GM06990 (cell line): ENCODE measurements around the gene MAN2A2.

Experiments
- DNase-seq: peaks from one replicate; pipeline ENCODE4 v3.0.0-alpha.2; 2011; ENCODE audit not compliant: insufficient read length; ENCODE audit errors: extremely low read depth
- H3K27me3 ChIP-seq: replicated peaks from 2 replicates; pipeline ENCODE4 v1.6.0; 2011; ENCODE audit warnings: low read length; ENCODE audit not compliant: control insufficient read depth, insufficient read depth
- H3K36me3 ChIP-seq: 2 replicates; pipeline ENCODE4 v1.5.1; 2011; ENCODE audit warnings: low read length; ENCODE audit not compliant: control insufficient read depth, insufficient read depth
- H3K4me3 ChIP-seq: replicated peaks from 2 replicates; pipeline ENCODE4 v1.5.1; 2011; ENCODE audit warnings: low read depth, mild to moderate bottlenecking, control low read depth, low read length
- CTCF ChIP-seq: IDR thresholded peaks from 2 replicates; pipeline ENCODE4 v1.5.1; 2011; ENCODE audit warnings: low read length, control low read depth, mild to moderate bottlenecking, inconsistent platforms; ENCODE audit not compliant: insufficient read depth, poor library complexity, severe bottlenecking

MAN2A2 gene

GRCh38 chr15:90864507-90864906, 38.6 kb upstream of the MAN2A2 start:
- H3K36me3 ChIP-seq = no peaks in the 10 kb centered on the region
- no peak for TF ChIP-seq CTCF
- no peaks in the 10 kb centered on the region for H3K27me3 ChIP-seq
- no peak for DNase-seq
- H3K4me3 ChIP-seq = no peak overlapping the region

- no peak for TF ChIP-seq CTCF
These were observed 37.4 kb upstream of the MAN2A2 start for GRCh38 chr15:90865702-90866101.

GRCh38 chr15:90866161-90866715, 36.9 kb upstream of the MAN2A2 start:
- no peak for TF ChIP-seq CTCF
- no peaks in the 10 kb centered on the region for H3K36me3 ChIP-seq
- H3K4me3 ChIP-seq = no peak overlapping the region
- no peaks in the 10 kb centered on the region for H3K27me3 ChIP-seq
- DNase-seq = no peak

More at GRCh38 chr15:90865702-90866101, 37.4 kb upstream of the MAN2A2 start:
- no peaks in the 10 kb centered on the region for H3K27me3 ChIP-seq
- no peak overlapping the region for H3K4me3 ChIP-seq
- no peaks in the 10 kb centered on the region for H3K36me3 ChIP-seq
- DNase-seq = no peak

GRCh38 chr15:90866800-90867199, 36.3 kb upstream of the MAN2A2 start:
- Histone ChIP-seq H3K36me3 (no peaks in the 10 kb centered on the region), H3K4me3 (no peak overlapping the region), H3K27me3 (no peaks in the 10 kb centered on the region)
- no peak for DNase-seq
- TF ChIP-seq CTCF = no peak

GRCh38 chr15:90868261-90868689, 34.8 kb upstream of the MAN2A2 start, which contains the start of gene FURIN:
FURIN (plus strand) TSS chr15:90868588; CDS start chr15:90875741, 7,153 bp downstream.
- DNase-seq = no peak

More at GRCh38 chr15:90868261-90868689, 34.8 kb upstream of the MAN2A2 start, which contains the start of gene FURIN:
- no peaks in the 10 kb centered on the region for H3K36me3 ChIP-seq
- no peak within 1 kb of the TSS for H3K4me3 ChIP-seq
- TF ChIP-seq CTCF = no peak
- H3K27me3 ChIP-seq = no peaks in the 10 kb centered on the region
